Stimulated activated effector memory CD8-positive, alpha-beta T cell treated with anti-CD3 and anti-CD28 coated beads, Interleukin-12 subunit alpha, Interleukin-12 subunit beta, amount 100 ng/mL, for 72 hours (primary cell): Measurements from ENCODE around the gene LPGAT1.
A peak's percentile ranks its signal among the peaks of the same experiment; 100 is the strongest.
"Not testable (repeated sequence)": the region's sequence is repeated elsewhere in the genome, so short reads cannot be mapped to it uniquely, and the experiment has no call there.

Experiments used
- ATAC-seq: fragments of 150-1000 bp; cut with Tn5 transposase; 2 replicates; pipeline ENCODE4 v1.10.0; 2021
- DNase-seq, 2 donors: peaks; one replicate each; pipeline ENCODE4 v3.0.0; 2021 to 2022; ENCODE audit warnings: low spot score in 2 of 2
- H3K27ac Mint-ChIP-seq: one replicate; pipeline ENCODE4 v1.8.0; 2022; ENCODE audit warnings: mild to moderate bottlenecking, mixed read lengths
- H3K36me3 Mint-ChIP-seq: one replicate; pipeline ENCODE4 v1.8.0; 2022; ENCODE audit warnings: mild to moderate bottlenecking, mixed read lengths
- H3K4me1 Mint-ChIP-seq: one replicate; pipeline ENCODE4 v1.8.0; 2022; ENCODE audit warnings: mixed read lengths
- H3K4me3 Mint-ChIP-seq: one replicate; pipeline ENCODE4 v1.8.0; 2022; ENCODE audit warnings: mild to moderate bottlenecking, mixed read lengths
- H3K9me3 Mint-ChIP-seq: one replicate; pipeline ENCODE4 v1.8.0; 2022; ENCODE audit warnings: mixed read lengths

LPGAT1 gene, protein sequence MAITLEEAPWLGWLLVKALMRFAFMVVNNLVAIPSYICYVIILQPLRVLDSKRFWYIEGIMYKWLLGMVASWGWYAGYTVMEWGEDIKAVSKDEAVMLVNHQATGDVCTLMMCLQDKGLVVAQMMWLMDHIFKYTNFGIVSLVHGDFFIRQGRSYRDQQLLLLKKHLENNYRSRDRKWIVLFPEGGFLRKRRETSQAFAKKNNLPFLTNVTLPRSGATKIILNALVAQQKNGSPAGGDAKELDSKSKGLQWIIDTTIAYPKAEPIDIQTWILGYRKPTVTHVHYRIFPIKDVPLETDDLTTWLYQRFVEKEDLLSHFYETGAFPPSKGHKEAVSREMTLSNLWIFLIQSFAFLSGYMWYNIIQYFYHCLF

DNA sequence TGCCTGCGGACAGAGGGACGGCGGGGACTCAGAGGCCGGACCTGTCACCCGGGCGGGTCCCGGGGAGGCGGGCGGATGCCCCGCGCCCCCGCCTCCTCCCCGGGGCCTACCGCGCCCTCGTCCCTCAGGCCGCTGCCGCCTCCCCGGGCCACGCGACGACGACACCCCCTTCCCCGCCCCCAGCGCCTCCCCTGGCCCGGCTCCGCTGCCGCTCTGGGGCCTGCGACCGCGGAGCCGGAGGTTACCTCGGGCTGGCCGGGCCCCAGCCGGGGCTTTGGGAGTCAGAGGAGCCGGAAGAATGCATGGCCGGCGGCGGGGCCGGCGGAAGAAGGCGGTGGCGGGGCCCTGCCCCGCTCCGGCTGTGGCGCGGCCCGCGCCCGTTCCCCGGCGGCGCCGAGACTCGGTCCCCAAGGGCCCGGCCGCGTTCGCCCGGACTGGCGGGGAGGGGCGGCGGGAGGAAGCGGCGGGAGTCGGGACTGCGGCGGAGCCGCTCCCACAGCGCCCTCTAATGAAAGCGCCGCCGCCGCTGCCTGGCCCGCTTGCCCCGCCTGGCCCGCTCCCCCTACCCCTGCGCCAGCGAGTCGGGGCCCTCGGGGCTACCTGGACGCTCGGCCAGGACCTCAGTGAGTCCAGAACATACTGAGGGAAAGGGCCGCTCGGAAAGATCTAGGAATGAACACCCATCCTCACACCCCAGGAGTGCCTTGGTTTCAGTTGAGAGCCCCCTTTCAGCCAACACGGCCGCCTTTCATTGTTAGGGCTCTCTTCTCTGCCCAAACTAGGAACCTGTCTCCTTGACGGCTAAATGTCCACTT, at the start of gene LPGAT1:
TSS of gene LPGAT1 (minus strand) at position 436 of the 815 bp plus-strand sequence. CDS start 1,467 bp downstream, outside the sequence.
- DNase-seq (peak; percentile 67 to 86), ATAC-seq (peak; percentile 88)
- H3K4me3 Mint-ChIP-seq: peak within 1 kb of the TSS; percentile 89
- H3K36me3 Mint-ChIP-seq: peaks cover 13% of the 10 kb centered on the region
- no peaks in the 10 kb centered on the region for H3K9me3 Mint-ChIP-seq
- H3K27ac Mint-ChIP-seq: peak within 1 kb of the TSS; percentile 98
- H3K4me1 Mint-ChIP-seq: peaks cover 43% of the 10 kb centered on the region

GRCh38 chr1:211879475-211879874, 48.9 kb upstream of the LPGAT1 start:
- no peak for DNase-seq
- no peaks in the 10 kb centered on the region for H3K9me3 Mint-ChIP-seq
- no peak overlapping the region for H3K27ac Mint-ChIP-seq
- H3K4me3 Mint-ChIP-seq: no peak overlapping the region
- H3K36me3 Mint-ChIP-seq: no peaks in the 10 kb centered on the region
- no peaks in the 10 kb centered on the region for H3K4me1 Mint-ChIP-seq
- no peak for ATAC-seq

GRCh38 chr1:211876851-211877590, 46.5 kb upstream of the LPGAT1 start:
- no peak overlapping the region for H3K27ac Mint-ChIP-seq
- no peaks in the 10 kb centered on the region for H3K4me1 Mint-ChIP-seq
- no peak for ATAC-seq
- no peaks in the 10 kb centered on the region for H3K36me3 Mint-ChIP-seq
- no peaks in the 10 kb centered on the region for H3K9me3 Mint-ChIP-seq
- no peak for DNase-seq
- H3K4me3 Mint-ChIP-seq: no peak overlapping the region

DNA sequence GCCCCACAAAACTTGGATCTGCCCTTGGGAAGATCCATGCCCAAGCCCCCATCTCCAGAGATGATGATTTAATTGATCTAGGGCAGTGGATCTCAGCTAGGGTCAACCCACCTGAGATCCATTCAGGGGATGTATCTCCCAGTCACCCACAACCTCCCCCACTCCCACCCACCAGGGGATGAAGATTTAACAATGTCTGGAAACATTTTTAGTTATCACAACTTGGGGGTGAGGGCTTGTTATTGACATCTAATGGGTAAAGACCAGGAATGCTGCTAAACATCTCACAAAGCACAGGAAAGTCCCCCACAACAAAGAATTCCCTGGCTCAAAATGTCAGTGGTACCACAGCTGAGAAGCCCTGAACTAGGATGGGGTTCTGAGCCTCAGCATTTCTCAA, 45.0 kb upstream of the LPGAT1 start:
- H3K27ac Mint-ChIP-seq: no peak overlapping the region
- DNase-seq (no peak), ATAC-seq (no peak)
- H3K4me1 Mint-ChIP-seq: no peaks in the 10 kb centered on the region
- H3K9me3 Mint-ChIP-seq: no peaks in the 10 kb centered on the region
- H3K4me3 Mint-ChIP-seq: no peak overlapping the region
- no peaks in the 10 kb centered on the region for H3K36me3 Mint-ChIP-seq

DNA sequence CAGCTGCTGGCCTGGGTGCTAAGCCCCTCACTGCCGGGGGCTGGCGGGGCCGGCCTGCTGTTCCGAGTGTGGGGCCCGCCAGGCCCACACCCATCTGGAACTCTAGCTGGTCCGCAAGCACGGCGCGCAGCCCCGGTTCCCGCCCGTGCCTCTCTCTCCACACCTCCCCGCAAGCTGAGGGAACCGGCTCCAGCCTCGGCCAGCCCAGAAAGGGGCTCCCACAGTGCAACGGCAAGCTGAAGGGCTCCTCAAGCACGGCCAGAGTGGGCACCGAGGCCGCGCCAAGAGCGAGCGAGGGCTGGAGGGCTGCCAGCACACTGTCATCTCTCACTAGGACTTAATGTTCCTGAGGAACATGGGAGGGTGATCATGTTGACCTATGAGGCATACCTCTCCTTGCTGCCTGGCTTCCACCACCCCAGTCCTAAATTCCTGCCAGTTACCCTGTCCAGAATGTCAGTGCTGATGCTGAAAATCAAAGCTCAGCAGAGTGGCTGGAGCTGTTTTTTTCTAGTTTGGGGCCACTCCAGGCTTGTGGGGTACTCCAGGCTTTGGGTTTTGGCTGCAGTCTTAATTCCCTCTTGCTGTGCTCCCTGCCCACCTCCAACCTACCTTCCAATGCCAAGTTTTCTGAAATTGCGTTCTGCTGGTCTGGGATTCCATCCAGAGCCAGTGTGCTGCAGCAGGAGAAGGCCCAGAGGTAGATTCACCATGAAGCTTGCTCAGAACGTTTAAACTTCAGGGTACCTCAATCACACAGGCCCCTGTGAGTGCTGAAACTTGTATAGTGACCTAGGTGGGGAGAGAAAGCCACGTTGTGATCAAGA, 44.2 kb upstream of the LPGAT1 start:
- no peaks in the 10 kb centered on the region for H3K4me1 Mint-ChIP-seq
- no peaks in the 10 kb centered on the region for H3K9me3 Mint-ChIP-seq
- ATAC-seq: no peak
- no peaks in the 10 kb centered on the region for H3K36me3 Mint-ChIP-seq
- no peak for DNase-seq
- no peak overlapping the region for H3K4me3 Mint-ChIP-seq
- no peak overlapping the region for H3K27ac Mint-ChIP-seq

GRCh38 chr1:211873731-211874130, 43.2 kb upstream of the LPGAT1 start:
- H3K36me3 Mint-ChIP-seq, DNase-seq, H3K9me3 Mint-ChIP-seq, H3K4me3 Mint-ChIP-seq, ATAC-seq, H3K27ac Mint-ChIP-seq, H3K4me1 Mint-ChIP-seq: not testable (repeated sequence)

DNA sequence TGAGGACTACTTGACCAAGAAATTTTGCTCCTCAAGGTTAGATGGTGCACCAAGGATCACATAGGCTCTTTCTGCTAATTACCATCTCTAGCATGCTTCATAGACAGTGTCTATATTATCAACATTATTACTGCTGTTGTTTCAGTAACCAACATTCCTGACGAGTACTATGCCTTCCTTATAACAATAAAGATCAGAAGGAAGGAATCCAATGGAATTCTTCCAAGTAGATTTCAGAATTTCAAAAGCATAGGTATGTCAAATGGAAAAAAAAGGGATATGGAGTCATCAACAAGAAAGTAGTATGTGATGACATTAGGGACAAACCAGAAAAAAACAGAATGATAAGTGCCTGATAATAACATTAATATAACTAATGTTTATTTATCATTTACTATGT, 39.6 kb upstream of the LPGAT1 start:
- no peak overlapping the region for H3K27ac Mint-ChIP-seq
- H3K4me3 Mint-ChIP-seq: no peak overlapping the region
- no peaks in the 10 kb centered on the region for H3K4me1 Mint-ChIP-seq
- peaks cover 5% of the 10 kb centered on the region for H3K9me3 Mint-ChIP-seq
- no peak for DNase-seq
- no peaks in the 10 kb centered on the region for H3K36me3 Mint-ChIP-seq
- no peak for ATAC-seq

DNA sequence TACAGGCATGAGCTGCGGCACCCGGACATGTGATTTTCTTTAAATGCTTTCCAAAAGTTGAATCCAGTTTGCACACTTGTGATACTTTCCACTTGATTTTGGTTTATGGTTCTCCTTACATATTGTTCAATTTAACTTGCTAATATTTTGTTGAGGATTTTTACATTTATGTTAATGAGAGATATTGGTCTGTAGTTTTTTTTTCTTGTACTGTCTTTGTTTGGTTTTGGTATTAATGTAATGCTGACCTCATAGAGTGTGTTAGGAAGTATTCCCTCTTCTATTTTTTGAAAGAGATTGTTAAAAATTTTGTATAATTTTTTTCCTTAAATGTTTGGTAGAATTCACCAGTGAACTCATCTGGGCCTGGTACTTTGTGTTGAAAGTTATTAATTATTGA, 34.6 kb upstream of the LPGAT1 start:
- ATAC-seq (no peak), DNase-seq (no peak)
- Mint-ChIP-seq H3K4me1 (peaks cover 5% of the 10 kb centered on the region), H3K4me3 (no peak overlapping the region), H3K36me3 (no peaks in the 10 kb centered on the region), H3K9me3 (peaks cover 5% of the 10 kb centered on the region), H3K27ac (no peak overlapping the region)

- H3K4me1 Mint-ChIP-seq: peaks cover 5% of the 10 kb centered on the region
- H3K4me3 Mint-ChIP-seq: no peak overlapping the region
- no peaks in the 10 kb centered on the region for H3K36me3 Mint-ChIP-seq
- DNase-seq (no peak), ATAC-seq (no peak)
- no peak overlapping the region for H3K27ac Mint-ChIP-seq
- H3K9me3 Mint-ChIP-seq: peaks cover 8% of the 10 kb centered on the region
Measured at GRCh38 chr1:211859405-211859804, 28.8 kb upstream of the LPGAT1 start.

DNA sequence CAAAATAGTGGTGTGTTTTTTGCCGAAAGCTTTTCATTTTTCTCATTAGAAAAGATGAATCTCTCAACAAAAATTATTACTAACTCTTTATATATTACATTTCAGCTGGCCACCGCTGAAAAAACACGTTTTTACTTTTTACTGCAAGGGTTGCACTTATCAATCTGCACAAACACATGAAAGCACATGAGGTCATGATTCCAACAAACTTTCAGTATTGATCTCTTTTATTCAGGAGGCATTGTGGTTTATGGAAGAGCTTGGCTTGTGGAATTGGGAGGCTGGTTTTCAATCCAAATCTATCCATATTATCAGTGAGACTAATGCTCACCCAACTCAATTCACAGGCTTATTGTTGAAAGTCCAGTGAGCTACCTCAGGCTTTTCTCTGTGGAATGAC, 20.6 kb upstream of the LPGAT1 start:
- DNase-seq (no peak), ATAC-seq (no peak)
- Mint-ChIP-seq H3K4me1 (no peaks in the 10 kb centered on the region), H3K9me3 (no peaks in the 10 kb centered on the region), H3K36me3 (no peaks in the 10 kb centered on the region), H3K27ac (no peak overlapping the region), H3K4me3 (no peak overlapping the region)

DNA sequence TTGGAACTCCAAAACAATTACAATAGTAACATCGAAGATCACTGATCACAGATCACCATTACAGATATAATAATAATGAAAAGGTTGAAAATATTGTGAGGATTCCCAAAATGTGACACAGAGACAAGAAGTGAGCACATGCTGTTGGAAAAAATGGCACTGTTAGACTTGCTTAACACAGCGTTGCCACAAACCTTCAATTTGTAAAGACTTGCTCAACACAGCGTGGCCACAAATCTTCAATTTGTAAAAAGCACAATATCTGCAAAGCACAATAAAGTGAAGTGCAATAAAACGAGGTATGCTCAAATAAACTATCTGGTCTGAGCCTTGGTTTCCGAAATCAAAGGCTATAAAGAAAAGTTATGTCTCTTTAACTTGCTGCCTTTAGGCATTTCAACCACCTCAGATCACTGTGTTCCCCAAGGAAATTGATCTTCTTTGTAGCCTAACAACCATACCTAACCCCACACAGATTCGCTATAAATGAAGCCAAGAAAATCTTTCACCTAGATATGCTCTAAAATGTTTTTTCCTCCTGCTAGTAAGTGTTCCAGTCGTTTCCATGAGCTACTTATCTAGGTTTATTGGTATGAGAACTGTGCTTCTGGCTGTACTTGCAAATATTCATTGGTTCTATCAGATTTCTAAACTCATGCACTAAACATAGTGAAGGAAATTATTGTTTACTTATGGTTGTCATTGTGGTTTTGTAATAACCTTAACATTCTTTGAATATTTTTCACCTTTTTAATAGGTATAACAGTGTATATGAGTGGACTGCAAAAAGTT, 13.1 kb upstream of the LPGAT1 start:
- no peaks in the 10 kb centered on the region for H3K9me3 Mint-ChIP-seq
- DNase-seq: no peak
- H3K36me3 Mint-ChIP-seq: no peaks in the 10 kb centered on the region
- ATAC-seq: no peak
- H3K4me3 Mint-ChIP-seq: no peak overlapping the region
- H3K4me1 Mint-ChIP-seq: peaks cover 11% of the 10 kb centered on the region
- H3K27ac Mint-ChIP-seq: no peak overlapping the region

- H3K4me1 Mint-ChIP-seq: peaks cover 11% of the 10 kb centered on the region
- H3K9me3 Mint-ChIP-seq: no peaks in the 10 kb centered on the region
- H3K36me3 Mint-ChIP-seq: no peaks in the 10 kb centered on the region
- ATAC-seq (no peak), DNase-seq (no peak)
- H3K4me3 Mint-ChIP-seq: no peak overlapping the region
- H3K27ac Mint-ChIP-seq: no peak overlapping the region
Measured at GRCh38 chr1:211843018-211843417, 12.5 kb upstream of the LPGAT1 start.

- H3K9me3 Mint-ChIP-seq: no peaks in the 10 kb centered on the region
- no peak overlapping the region for H3K4me3 Mint-ChIP-seq
- peak; percentile 42 for ATAC-seq
- no peaks in the 10 kb centered on the region for H3K36me3 Mint-ChIP-seq
- H3K4me1 Mint-ChIP-seq: peaks cover 11% of the 10 kb centered on the region
- no peak for DNase-seq
- no peak overlapping the region for H3K27ac Mint-ChIP-seq
Measured at GRCh38 chr1:211842518-211842917, 12.0 kb upstream of the LPGAT1 start.

DNA sequence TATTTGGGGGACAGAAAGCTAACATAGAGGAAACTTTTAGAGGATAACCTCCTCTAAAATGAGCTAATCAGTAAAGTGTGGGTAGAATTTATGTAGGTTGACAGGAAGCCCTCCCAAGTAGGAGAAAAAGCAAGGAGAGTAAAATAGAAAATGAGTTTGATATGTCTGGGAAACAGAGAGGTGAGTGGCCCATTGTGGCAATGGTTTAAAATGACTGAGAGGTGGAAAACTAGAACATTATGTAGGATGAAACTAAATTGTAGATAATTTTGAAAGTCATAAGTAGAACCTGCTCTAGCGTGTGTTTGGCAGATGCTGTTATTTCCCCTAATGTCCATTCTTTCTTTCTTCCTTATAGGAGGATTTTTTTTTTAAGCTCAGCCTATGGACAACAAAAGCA, 8.5 kb upstream of the LPGAT1 start:
- Mint-ChIP-seq H3K4me3 (no peak overlapping the region), H3K9me3 (no peaks in the 10 kb centered on the region), H3K4me1 (peaks cover 16% of the 10 kb centered on the region), H3K27ac (no peak overlapping the region), H3K36me3 (no peaks in the 10 kb centered on the region)
- ATAC-seq (no peak), DNase-seq (no peak)
